DND-41 (cell line): ENCODE results near the gene ZNF750.

Experiments
- ATAC-seq: fragments of 200-7000 bp; cut with Tn5 transposase; 3 replicates; pipeline ENCODE4 v1.9.1; 2021; ENCODE audit warnings: low read depth; ENCODE audit not compliant: insufficient read depth
- DNase-seq: peaks from one replicate; pipeline ENCODE4 v3.0.0-alpha.2; 2020
- H2AFZ ChIP-seq: 2 replicates; pipeline ENCODE4 v1.6.0; 2012; ENCODE audit warnings: low read depth, low read length
- H3K27ac ChIP-seq: 2 replicates; pipeline ENCODE4 v1.5.1; 2012; ENCODE audit warnings: low read length, inconsistent platforms
- H3K27me3 ChIP-seq: fragments of 200-600 bp; sonication (generic); 2 replicates; pipeline ENCODE4 v1.6.0; 2012; ENCODE audit warnings: low read length, mild to moderate bottlenecking, inconsistent platforms; ENCODE audit not compliant: insufficient read depth, poor library complexity
- H3K36me3 ChIP-seq: 2 replicates; pipeline ENCODE4 v1.5.1; 2012; ENCODE audit warnings: low read length, inconsistent platforms; ENCODE audit not compliant: insufficient read depth
- H3K4me1 ChIP-seq: 2 replicates; pipeline ENCODE4 v1.5.1; 2012; ENCODE audit warnings: mild to moderate bottlenecking, low read length; ENCODE audit not compliant: insufficient read depth
- H3K4me2 ChIP-seq: 2 replicates; pipeline ENCODE4 v1.6.0; 2012; ENCODE audit warnings: mild to moderate bottlenecking, moderate library complexity, low read length, inconsistent platforms; ENCODE audit not compliant: insufficient read depth
- H3K4me3 ChIP-seq, 2 experiments: fragments of 200-600 bp in 1 of 2; shearing (Covaris generic) in 1 of 2; 2 replicates each; pipeline ENCODE4 v1.5.1; 2012 to 2016; ENCODE audit warnings: inconsistent platforms in 2 of 2, low read length in 2 of 2, mild to moderate bottlenecking in 2 of 2, low read depth in 1 of 2, moderate library complexity in 1 of 2
- H3K79me2 ChIP-seq: 2 replicates; pipeline ENCODE4 v1.6.0; 2012; ENCODE audit warnings: low read length, inconsistent platforms; ENCODE audit not compliant: insufficient read depth
- H3K9ac ChIP-seq: 2 replicates; pipeline ENCODE4 v1.6.0; 2012; ENCODE audit warnings: low read depth, mild to moderate bottlenecking, inconsistent platforms, low read length, moderate library complexity
- H3K9me3 ChIP-seq: 2 replicates; pipeline ENCODE4 v1.5.1; 2012; ENCODE audit warnings: low read length, moderate library complexity, mild to moderate bottlenecking, inconsistent platforms; ENCODE audit not compliant: insufficient read depth, severe bottlenecking
- H4K20me1 ChIP-seq: 2 replicates; pipeline ENCODE4 v1.6.0; 2012; ENCODE audit warnings: low read length; ENCODE audit not compliant: insufficient read depth
- CTCF ChIP-seq: IDR thresholded peaks from 2 replicates; pipeline ENCODE4 v1.5.1; 2012; ENCODE audit warnings: borderline replicate concordance, low read length, moderate library complexity, mild to moderate bottlenecking; ENCODE audit not compliant: poor library complexity, severe bottlenecking; ENCODE audit errors: extremely low read depth
- EZH2 ChIP-seq: IDR thresholded peaks from 3 replicates; pipeline ENCODE4 v1.6.1; 2012; ENCODE audit warnings: borderline replicate concordance, low read depth, mild to moderate bottlenecking, moderate library complexity, low read length, inconsistent platforms; ENCODE audit not compliant: severe bottlenecking

The ZNF750 gene

GRCh38 chr17:82837586-82838320 is 2.1 kb downstream of the ZNF750 start:
- no peak for ATAC-seq

GRCh38 chr17:82836823-82837357 is 2.9 kb downstream of the ZNF750 start:
- Histone ChIP-seq H3K4me1 (no peaks in the 10 kb centered on the region), H3K27ac (no peak overlapping the region), H3K4me3 (no peak overlapping the region), H3K9me3 (no peaks in the 10 kb centered on the region), H2AFZ (no peak overlapping the region), H3K9ac (no peak overlapping the region), H3K27me3 (no peaks in the 10 kb centered on the region), H4K20me1 (0 out of 2 replicates have a peak, but pooled peaks cover 1% of the 10 kb centered on the region), H3K4me2 (no peak overlapping the region), H3K36me3 (peaks cover 42% of the 10 kb centered on the region), H3K79me2 (peaks cover 5% of the 10 kb centered on the region; the same call in 1 of the 2 replicates)
- no peak for ATAC-seq
- TF ChIP-seq EZH2 (no peak), CTCF (peak; percentile 29)
- DNase-seq: no peak

More at GRCh38 chr17:82837586-82838320, 2.1 kb downstream of the ZNF750 start:
- H4K20me1 ChIP-seq: 0 out of 2 replicates have a peak, but pooled peaks cover 3% of the 10 kb centered on the region
- no peak overlapping the region for H3K27ac ChIP-seq
- no peak overlapping the region for H2AFZ ChIP-seq
- H3K4me3 ChIP-seq: no peak overlapping the region
- no peaks in the 10 kb centered on the region for H3K4me1 ChIP-seq
- DNase-seq: no peak
- no peak overlapping the region for H3K4me2 ChIP-seq
- TF ChIP-seq CTCF (no peak), EZH2 (no peak)
- no peaks in the 10 kb centered on the region for H3K27me3 ChIP-seq
- H3K9me3 ChIP-seq: no peaks in the 10 kb centered on the region
- H3K79me2 ChIP-seq: 0 out of 2 replicates have a peak, but pooled peaks cover 5% of the 10 kb centered on the region
- no peak overlapping the region for H3K9ac ChIP-seq
- H3K36me3 ChIP-seq: peaks cover 38% of the 10 kb centered on the region

- Histone ChIP-seq H3K27me3 (no peaks in the 10 kb centered on the region), H3K4me3 (no peak overlapping the region), H3K9me3 (no peaks in the 10 kb centered on the region), H3K4me2 (no peak overlapping the region), H3K79me2 (peaks cover 11% of the 10 kb centered on the region; the same call in 1 of the 2 replicates), H4K20me1 (no peaks in the 10 kb centered on the region), H3K9ac (no peak overlapping the region), H3K4me1 (no peaks in the 10 kb centered on the region), H3K36me3 (peaks cover 47% of the 10 kb centered on the region), H2AFZ (no peak overlapping the region), H3K27ac (no peak overlapping the region)
- DNase-seq: no peak
- TF ChIP-seq EZH2 (no peak), CTCF (no peak)
- ATAC-seq: no peak
Measured at GRCh38 chr17:82835766-82836512, 3.9 kb downstream of the ZNF750 start.
